ENCODE data around the gene ALDH1B1.

GRCh38 chr9:38356851-38357250 lies 35.7 kb upstream of the ALDH1B1 start:
- TF ChIP-seq CTCF (optimal IDR thresholded peaks at IDR 0.05 in 1 of 3, IDR thresholded peaks at IDR 0.05 in 1 of 3, conservative IDR thresholded peaks at IDR 0.05 in 1 of 3; ENCODE audit: extremely low read depth in 1 of 3, insufficient read depth in 2 of 3, low read length in 3 of 3) (no peak), EZH2 (IDR thresholded peaks at IDR 0.05; ENCODE audit: low read length) (no peak)

All from keratinocyte (primary cell).